ENCODE results near the gene PRKCH.

GRCh38 chr14:61397615-61398014, 76.2 kb downstream of the PRKCH start:
- TF ChIP-seq CTCF (IDR thresholded peaks at IDR 0.05) = no peak
- no peak for TF ChIP-seq POLR2A (IDR thresholded peaks at IDR 0.05)
